Embryonic facial prominence (tissue), 1 donor: ENCODE data around the gene LRRC37B.
A peak's percentile ranks its signal among the peaks of the same experiment; 100 is the strongest.
"Not testable (repeated sequence)": the region's sequence is repeated elsewhere in the genome, so short reads cannot be mapped to it uniquely, and the experiment has no call there.

ENCODE experiments used
- DNase-seq: peaks from one replicate; pipeline ENCODE4 v3.0.0-alpha.2; 2016; ENCODE audit errors: extremely low spot score

LRRC37B gene

GRCh38 chr17:32006957-32007462, at the start of gene LRRC37B:
LRRC37B (plus strand) TSS chr17:32007383; CDS start chr17:32021393, 14,010 bp downstream.
- peak; percentile 77 for DNase-seq

DNA sequence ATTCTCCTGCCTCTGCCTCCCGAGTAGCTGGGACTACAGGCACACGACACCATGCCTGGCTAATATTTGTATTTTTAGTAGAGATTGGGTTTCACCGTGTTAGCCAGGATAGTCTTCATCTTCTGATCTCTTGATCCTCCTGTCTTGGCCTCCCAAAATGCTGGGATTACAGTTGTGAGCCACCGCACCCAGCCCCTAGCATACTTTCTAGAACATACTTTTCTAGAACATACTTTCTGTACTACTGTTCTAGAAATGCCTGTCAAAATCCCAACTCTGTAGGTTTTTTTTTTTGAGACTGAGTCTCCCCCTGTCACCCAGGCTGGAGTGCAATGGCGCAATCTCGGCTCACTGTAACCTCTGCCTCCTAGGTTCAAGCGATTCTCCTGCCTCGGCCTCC, 43.1 kb upstream of the LRRC37B start:
- DNase-seq = not testable (repeated sequence)

- DNase-seq = no peak
Observed at GRCh38 chr17:31967648-31968047, 39.5 kb upstream of the LRRC37B start.

DNA sequence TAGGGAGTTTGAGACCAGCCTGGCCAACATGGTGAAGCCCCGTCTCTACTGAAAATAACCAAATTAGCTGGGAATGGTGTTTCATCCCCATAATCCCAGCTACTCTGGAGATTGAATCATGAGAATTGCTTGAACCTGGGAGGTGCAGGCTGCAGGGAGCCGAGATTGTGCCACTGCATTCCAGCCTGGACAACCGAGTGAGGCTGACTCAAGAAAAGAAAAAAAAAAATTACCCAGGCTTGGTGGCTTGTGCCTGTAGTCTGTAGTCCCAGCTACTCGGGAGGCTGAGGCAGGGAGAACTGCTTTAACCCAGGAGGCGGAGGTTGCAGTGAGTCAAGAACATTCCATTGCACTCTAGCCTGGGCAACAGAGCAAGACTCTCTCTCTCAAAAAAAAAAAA, 36.8 kb upstream of the LRRC37B start:
- not testable (repeated sequence) for DNase-seq

DNA sequence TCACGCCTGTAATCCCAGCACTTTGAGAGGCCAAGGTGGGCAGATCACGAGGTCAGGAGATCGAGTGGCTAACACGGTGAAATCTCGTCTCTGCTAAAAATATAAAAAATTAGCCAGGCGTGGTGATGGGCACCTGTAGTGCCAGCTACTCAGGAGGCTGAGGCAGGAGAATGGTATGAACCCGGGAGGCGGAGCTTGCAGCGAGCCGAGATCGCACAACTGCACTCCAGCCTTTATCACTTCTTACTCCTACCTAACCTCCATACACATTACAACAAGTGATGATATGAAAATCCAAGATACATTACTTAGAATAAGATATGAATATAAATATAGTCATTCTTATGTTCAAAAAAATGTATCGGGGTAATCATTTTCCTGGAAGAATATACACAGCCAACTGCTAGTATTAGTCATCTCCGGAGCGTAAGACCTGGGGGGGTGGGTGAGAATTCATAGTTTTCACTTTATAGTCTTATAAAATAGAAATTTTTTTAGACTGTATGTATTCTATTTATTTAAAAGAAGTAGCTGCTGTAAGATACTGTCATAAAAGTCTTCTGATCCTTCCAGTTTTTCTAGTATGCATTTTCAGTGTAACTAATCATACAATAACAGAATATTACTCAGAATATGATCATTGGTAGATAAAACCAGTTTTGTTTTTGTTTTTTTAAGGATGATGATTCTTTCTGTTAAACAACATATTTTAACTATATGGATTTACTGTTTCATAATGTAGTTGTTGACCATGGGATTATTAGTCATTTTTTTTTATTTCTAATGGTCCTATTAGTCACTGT, 32.7 kb upstream of the LRRC37B start:
- not testable (repeated sequence) for DNase-seq

DNA sequence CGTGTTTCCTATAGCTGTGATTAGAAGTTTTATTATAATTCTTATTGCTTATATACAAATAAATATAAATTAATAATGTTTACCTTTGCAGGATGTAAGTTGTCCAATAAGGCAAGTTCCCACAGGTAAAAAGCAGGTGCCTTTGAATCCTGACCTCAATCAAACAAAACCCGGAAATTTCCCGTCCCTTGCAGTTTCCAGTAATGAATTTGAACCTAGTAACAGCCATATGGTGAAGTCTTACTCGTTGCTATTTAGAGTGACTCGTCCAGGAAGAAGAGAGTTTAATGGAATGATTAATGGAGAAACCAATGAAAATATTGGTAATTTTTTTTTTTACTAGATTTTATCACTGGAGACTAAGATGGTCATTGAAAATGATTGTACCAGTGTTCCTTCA, 31.8 kb upstream of the LRRC37B start:
- DNase-seq = not testable (repeated sequence)

DNA sequence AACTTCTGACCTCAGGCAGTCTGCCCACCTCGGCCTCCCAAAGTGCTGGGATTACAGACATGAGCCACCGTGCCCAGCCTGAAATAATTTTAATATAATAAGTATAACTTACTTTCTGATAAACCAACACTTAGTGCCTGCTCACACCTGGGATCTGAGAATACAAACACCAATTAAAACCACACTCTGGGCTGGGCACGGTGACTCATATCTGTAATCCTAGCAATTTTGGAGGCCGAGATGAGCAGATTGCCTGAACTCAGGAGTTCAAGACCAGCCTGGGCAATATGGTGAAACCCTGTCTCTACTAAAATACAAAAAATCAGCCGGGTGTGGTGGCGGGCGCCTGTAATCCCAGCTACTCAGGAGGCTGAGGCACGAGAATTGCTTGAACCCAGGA, 15.4 kb upstream of the LRRC37B start:
- DNase-seq = not testable (repeated sequence)

- no peak for DNase-seq
Observed at GRCh38 chr17:31997005-31997404, 10.2 kb upstream of the LRRC37B start.

- DNase-seq = peak; percentile 14
Observed at GRCh38 chr17:32007463-32008298, 498 bp downstream of the LRRC37B start.

DNA sequence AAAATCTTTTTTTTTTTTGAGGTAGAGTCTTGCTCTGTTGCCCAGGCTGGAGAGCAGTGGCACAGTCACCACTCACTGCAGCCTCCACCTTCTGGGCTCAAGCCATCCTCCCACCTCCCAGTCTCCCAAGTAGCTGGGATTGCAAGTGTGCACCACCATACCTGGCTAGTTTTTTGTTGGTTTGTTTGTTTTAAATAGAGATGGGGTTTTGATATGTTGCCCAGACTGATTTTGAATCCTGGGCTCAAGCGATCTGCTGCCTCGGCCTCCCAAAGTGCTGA, 2.0 kb downstream of the LRRC37B start:
- DNase-seq = no peak

GRCh38 chr17:32010114-32010513, 2.9 kb downstream of the LRRC37B start:
- no peak for DNase-seq

DNA sequence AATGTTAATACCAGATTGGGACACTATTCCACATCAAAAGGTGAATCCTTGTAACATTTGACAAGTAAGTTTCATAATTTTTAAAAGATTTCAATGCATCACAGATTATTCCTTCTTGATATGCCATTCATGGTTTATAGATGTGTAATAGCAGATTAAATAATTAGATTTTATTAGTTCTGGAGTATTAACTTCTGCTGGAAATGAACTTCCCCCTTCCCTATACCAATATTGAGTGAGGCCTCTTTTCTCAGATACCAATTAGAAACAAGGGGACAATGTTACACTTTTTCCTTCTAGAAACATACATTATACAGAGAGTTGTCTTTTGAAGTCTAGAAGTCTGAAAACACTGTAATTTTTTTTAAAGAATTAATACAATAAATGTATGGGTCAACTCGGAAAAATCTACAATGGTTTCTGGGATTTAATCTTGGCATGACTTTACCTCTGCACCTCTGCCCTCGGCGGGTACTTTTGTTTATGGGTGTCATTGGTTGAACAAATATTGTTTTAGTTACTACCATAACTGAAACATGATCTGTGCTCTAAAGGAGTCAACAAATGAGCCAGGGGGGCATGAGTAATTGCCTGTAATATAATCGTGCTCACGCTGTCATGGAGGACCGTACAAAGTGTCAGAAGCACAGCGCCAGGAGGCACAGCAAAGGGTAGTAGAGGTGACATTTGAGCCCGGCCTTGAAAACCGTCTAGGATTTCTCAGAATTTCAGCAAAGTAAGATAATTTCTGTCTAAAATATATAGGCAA, 8.2 kb downstream of the LRRC37B start:
- DNase-seq = no peak

GRCh38 chr17:32016231-32016630, 9.0 kb downstream of the LRRC37B start:
- no peak for DNase-seq

GRCh38 chr17:32019228-32019627, 12.0 kb downstream of the LRRC37B start:
- DNase-seq = no peak

DNA sequence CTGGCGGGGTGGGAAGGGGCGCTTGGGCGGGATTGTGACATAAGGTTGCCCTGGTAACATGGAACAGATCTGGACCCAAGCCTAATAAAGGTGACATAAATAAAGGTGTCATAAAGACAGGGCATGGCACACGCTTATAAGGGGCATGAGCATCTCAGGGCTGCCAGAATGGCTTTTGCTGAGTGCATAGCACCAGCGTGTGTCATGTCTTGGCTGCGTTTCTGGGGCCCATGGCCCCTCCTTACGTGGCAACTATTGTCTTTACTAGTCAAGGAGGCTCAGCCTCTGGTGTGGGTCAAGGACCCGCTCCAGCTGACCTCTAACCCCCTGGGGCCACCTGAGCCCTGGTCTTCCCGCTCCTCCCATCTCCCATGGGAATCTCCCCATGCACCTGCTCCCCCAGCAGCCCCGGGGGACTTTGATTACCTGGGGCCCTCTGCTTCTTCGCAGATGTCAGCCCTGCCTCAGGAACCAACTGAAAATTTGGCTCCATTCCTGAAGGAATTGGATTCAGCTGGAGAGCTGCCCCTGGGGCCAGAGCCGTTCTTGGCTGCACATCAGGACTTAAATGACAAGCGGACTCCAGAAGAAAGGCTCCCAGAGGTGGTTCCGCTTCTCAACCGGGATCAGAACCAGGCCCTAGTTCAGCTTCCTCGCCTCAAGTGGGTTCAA, 13.9 kb downstream of the LRRC37B start:
- DNase-seq = no peak

DNA sequence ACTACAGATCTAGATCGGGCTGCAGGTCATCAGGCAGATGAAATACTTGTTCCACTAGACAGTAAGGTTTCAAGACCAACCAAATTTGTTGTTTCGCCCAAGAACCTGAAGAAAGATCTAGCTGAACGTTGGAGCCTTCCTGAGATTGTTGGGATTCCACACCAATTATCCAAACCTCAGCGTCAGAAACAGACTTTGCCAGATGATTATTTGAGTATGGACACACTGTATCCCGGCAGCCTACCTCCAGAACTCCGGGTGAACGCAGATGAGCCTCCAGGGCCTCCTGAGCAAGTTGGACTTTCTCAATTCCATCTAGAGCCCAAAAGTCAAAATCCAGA, 14.4 kb downstream of the LRRC37B start:
- DNase-seq = no peak

DNA sequence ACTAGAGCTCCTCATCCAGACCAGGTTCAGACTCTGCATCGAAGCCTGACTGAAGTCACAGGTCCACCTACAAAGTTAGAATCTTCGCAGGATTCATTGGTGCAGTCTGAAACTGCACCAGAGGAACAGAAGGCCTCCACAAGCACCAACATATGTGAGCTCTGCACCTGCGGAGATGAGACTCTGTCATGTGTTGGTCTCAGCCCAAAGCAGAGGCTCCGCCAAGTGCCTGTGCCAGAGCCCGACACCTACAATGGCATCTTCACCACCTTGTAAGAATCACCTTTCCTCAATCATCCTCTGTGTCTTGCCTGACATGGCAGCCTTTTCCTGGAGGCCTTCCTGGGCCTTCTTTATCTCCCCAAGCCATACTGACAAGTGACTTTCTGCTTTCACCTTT, 15.4 kb downstream of the LRRC37B start:
- DNase-seq = not testable (repeated sequence)

DNA sequence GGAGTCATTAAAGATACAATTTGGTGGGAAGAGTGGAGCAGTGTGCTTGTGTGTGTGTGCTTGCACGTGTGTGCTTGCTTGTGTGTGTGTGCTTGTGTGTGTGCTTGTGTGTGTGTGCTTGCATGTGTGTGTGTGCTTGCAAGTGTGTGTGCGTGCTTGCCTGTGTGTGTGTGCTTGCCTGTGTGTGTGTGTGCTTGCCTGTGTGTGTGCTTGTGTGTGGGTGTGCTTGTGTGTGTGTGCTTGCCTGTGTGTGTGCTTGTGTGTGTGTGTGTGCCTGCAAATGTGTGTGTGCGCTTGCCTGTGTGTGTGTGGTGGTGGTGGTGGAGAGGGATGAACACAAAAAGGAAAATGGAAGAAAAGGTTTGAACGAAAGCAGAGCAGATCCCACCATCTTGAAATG, 20.1 kb downstream of the LRRC37B start:
- DNase-seq = not testable (repeated sequence)

GRCh38 chr17:32033223-32033622, 26.0 kb downstream of the LRRC37B start:
- no peak for DNase-seq

DNA sequence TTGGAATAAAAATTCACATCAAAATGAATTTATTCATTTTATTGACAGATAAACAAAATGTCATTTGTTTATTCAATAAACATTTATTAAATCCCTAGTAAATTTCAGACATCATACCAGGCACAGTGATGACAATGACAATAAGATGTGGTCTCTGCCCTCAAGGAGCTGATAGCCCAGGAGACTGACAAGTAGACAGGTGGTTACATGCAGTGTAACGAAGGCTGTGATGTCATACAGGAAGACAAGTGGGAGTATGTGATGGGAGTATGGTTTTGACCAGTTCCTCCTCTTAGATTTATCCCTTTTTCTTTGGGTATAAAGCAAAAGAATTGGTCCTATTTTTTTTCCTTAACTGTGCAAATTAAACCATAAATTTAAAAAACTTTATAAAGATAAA, 26.6 kb downstream of the LRRC37B start:
- DNase-seq = not testable (repeated sequence)

DNA sequence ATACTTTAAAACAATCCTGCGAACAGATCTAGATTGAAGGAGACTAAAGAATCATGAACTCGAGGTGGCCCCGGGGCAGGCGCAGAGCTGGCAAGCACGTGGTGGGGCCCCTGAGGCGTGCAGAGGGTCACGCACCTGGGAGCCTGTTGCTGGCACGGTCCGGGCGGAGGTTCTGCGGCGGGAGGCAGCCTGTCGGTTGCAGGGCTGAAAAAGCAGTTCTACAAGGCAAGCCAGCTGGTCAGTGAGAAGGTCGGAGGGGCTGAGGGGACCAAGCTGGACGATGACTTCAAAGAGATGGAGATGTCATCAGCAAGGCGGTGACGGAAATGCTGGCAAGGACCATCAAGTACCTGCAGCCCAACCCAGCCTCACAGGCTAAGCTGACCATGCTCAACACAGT, 33.1 kb downstream of the LRRC37B start:
- not testable (repeated sequence) for DNase-seq
